Measurements from ENCODE around the gene AMPD3.

GRCh38 chr11:10432493-10432892 is 22.6 kb upstream of the AMPD3 start:
- TF ChIP-seq POLR2AphosphoS5 (IDR thresholded peaks at IDR 0.05; ENCODE audit: low read depth, low read length) (no peak), NFIC (IDR thresholded peaks at IDR 0.05; ENCODE audit: low read length) (no peak), GABPB1 (CRISPR knock-in tag; IDR thresholded peaks at IDR 0.05) (no peak), NFYB (CRISPR knock-in tag; IDR thresholded peaks at IDR 0.05) (no peak), SKI (IDR thresholded peaks at IDR 0.05; ENCODE audit: partially characterized antibody) (no peak)

All from HepG2 (cell line).